C1 segment of cervical spinal cord (tissue), 14 donors: Measurements from ENCODE around the gene HOXA3.

Source experiments
- DNase-seq, 14 donors: peaks; one replicate each; lab custom pipeline; 2025; lab: John Stamatoyannopoulos, UW

Gene HOXA3

DNA sequence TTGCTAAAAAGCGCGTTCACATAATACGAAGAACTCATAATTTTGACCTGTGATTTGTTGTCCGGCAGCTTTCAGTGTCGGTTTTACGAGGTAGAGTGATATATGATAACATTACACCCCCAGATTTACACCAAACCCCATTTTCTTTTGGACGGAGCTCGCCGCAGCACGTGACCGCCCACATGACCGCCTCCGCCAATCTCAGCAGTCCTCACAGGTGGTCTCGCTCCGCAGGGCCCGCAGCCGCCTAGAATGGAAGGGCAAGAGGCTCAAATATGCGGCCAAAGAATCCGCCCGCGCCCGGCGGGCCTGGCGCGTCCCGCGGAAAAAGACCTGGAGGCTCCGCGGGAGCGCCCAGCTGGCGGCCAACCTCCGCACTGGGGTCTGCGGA lies 4.1 kb upstream of the HOXA3 start, which contains the start of gene HOXA7:
Gene HOXA7, minus strand, starts transcription at position 168 of the 391 bp plus-strand sequence. Its CDS starts 130 bp downstream, at position 38.
- DNase-seq: peak in 10 of 14 donors; percentile 50 to 78 (median 66)

DNA sequence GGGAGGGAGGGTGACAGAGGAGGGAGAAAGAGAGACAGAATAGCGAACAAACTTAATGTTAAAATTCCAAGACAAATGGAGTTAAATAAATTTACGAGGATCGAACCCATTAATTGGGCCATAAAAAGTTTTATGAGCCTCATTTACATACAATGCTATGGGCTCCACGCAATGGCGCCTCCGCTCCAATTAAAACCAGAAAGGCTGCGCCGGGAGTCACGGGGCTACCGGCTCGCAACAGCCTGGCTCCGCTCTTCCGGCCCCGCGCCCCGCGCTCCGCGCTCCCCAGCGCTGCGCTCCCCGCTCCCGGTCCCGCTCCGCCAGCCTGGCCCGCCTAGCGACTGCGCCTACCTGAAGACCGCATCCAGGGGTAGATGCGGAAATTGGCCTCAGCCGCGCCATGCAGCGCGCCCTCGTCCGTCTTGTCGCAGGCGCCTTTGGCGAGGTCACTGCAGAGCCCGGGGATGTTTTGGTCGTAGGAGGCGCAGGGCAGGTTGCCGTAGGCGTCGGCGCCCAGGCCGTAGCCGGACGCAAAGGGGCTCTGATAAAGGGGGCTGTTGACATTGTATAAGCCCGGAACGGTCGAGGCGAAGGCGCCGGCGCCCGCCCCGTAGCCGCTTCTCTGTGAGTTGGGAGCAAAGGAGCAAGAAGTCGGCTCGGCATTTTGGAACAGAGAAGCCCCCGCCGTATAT lies 3.6 kb upstream of the HOXA3 start:
- DNase-seq: peak in 1 of 14 donors; percentile 50

GRCh38 chr7:27154901-27155815 lies 2.8 kb upstream of the HOXA3 start:
- DNase-seq: no peak

GRCh38 chr7:27154369-27154768 lies 2.0 kb upstream of the HOXA3 start:
- DNase-seq: no peak

GRCh38 chr7:27153526-27153925 lies 1.1 kb upstream of the HOXA3 start:
- DNase-seq: no peak

DNA sequence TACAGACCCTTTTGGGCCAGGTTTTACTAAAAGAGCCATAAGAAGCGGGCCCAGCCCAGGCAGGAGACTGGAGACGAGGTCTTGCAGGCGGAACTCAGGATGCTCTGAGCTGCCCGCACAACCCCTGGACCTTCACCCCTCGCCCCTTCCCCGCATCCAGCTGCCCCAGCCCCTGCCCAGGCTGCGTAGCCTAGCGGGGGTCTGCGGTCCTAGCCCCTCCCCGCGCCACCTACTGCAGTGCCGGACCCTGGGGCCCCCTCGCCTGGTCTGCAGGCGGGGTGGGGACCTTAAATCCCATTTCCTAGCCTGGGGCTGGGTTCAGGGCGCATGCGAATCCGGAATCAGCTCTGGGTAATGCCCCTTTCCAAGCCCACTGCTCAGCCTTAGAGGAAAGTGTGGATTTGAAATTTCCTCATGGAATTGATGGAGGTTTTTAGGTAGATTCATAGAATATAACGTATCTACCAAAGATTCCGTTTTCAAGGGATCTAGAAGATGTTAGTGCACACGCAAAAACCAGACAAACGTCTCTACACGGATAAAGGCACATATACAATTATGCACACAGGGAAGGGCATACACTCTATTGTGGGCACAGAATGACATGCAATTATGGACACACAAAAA lies 546 bp upstream of the HOXA3 start:
- DNase-seq: no peak

DNA sequence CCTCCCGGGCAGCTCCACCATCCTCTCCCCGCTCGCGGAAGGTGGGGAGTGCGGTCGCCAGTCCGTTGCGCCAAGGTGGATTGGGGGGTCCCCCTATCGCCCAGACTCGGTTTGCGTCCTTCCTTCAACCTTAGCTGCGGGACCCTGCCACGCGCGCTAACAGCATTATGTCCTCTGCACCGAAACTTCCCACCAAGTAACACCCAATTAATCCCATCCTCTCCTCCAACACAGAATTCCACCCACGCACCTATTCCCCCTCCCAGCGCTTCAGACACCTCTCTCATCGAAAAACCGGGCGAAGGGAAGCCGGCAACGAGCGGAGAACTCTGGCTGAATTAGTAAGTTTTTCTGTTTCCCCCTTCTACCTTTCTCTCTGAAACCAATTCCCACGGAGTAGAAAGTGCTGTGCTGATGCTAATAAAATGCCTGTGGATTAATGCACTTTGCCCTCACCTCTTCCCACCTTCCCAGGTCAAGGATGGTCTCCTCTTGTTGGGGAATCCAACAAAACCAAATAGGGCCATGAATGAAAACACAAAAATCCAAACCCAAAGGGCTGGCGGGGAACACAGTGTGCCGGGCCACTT lies 947 bp downstream of the HOXA3 start:
- no peak for DNase-seq

- DNase-seq: peak in 12 of 14 donors; percentile 24 to 93 (median 84)
Measured at GRCh38 chr7:27150568-27151340, 1.6 kb downstream of the HOXA3 start.

DNA sequence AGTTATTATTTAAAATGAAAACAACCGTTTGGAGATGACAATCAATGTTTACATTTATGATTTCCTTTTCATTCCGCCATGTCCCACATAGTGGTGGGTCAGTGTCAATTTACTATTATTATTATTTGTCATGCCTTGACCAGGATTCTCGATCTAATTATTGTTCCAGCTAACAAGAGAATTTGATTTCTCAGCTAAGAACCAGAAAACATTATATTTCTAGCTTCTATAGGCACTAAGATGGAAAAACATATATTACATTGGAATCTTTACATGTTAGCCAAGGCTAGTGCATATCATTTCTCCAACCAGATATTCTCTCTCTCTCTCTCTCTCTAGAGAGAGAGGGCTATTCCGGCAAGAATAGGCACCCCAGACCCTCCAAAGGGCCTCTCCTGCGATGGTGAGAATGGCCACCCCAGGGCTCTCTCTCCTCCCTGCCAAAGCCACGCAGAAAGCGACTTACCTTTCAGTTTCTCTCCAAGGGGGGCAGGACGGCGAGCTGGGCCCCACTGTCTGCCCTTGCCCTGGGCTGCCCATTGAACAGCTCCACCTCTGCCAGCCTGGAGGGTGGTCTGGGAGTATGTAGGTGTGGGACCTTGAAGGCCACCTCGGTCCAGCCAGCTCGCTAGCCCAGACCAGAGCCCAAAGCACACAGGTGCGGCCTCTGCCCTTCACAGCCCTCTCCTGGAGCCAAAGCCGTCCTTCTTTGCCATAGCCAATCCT lies 2.4 kb downstream of the HOXA3 start:
- DNase-seq: peak in 1 of 14 donors; percentile 70

- no peak for DNase-seq
Measured at GRCh38 chr7:27148756-27149641, 3.4 kb downstream of the HOXA3 start.

DNA sequence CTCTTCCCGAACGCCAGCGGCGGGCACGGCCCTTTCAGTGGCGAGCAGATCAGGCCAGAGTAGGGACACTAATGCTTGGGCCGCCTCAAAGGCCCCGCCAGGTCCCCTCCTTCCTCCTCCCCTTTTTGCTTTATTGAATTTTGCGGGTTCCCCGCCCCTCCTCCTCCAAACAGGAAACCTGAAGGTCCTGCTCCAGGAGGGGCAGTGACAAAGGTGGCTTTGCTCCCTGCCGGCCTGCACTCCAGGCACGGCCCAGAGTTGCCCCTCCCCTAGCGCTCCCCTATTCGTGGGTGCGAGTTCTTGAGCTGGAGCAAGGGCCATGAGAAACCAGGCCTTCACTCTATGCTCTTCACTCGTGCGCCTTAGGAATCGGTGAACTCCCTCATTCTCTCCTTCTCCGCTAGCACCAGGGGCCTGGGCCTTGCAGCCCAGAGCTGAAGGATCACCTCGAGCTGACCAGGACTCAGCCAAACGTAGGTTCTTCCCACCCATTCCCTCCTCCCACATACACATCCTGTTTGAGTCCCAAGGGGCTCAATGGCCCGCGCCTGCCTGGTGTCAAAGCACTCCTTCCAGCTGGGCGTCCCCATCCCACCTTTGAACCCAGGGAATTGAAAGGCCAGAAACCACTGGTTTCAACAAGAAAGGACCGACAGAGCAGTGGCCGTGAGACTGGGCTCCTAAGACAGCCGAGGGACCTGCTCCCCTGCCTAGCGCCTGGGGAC lies 4.2 kb downstream of the HOXA3 start:
- DNase-seq: no peak

DNA sequence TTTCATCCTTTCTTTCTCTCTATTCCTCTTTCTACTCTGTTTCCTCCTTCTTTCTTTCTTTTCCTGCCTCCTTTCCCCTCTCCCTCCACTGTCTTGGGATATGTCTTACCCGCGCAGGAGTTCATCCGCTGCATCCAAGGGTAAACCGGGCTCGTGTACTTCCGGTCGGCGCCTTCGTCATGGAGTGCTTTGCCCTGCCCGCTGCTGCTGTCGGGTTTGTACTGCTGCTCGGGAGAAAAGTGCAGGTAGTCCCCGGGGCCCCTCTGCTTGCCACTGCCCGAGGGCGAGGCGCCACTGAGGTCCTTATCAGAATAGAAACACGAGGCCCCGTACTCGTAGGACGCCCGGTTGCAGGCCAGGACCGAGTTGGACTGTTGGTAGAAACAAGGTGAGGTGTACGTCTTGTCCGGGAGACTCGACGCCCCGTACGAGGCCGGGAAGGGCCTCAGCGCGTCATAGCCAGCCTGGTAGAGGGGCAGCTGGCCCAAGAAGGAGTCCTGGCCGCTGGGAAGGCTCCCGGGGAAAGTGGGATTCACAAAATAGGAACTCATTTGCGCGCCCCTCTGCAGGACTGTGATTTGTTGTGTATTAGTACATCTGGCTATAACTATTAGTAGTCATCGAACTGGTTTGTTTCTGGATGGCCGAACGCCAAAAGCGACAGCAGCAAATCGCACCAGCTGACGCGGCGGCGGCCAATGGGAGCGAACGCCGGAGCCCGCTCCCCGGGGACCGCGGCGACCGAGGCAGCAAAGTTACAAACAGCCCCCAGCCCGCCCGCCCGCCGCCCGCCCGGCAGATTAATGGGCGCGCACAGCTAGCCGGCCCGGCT lies 5.0 kb downstream of the HOXA3 start, which contains the start of gene HOXA6:
Gene HOXA6, minus strand, starts transcription at position 576 of the 832 bp plus-strand sequence. Its CDS starts 25 bp downstream, at position 551.
- DNase-seq: peak in 8 of 14 donors; percentile 43 to 82 (median 66)

- no peak for DNase-seq
Measured at GRCh38 chr7:27146491-27147198, 5.7 kb downstream of the HOXA3 start.

DNA sequence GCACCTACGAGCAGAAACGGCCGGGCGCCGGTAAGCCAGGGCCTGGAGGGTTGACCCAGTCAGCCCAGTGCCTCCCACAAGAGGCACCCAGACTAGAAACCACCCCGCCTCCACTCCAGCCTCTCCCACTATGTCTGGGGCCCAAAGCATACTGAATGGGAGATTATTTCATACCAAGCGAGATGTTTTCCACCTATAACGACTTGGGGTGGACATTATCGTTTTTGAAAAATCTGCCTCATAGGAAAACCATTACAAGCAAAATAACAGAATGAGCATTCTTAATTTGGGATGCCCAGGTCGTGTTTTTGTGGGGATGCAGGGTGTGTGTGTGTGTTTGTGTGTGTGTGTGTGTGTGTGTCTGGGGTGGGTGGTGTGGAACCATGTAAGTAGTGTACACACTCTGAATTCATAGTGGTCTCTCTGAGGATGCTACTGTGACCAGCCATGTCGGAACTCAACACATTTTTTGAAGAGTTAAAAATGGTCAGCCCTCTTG lies 6.4 kb downstream of the HOXA3 start:
- DNase-seq: no peak

DNA sequence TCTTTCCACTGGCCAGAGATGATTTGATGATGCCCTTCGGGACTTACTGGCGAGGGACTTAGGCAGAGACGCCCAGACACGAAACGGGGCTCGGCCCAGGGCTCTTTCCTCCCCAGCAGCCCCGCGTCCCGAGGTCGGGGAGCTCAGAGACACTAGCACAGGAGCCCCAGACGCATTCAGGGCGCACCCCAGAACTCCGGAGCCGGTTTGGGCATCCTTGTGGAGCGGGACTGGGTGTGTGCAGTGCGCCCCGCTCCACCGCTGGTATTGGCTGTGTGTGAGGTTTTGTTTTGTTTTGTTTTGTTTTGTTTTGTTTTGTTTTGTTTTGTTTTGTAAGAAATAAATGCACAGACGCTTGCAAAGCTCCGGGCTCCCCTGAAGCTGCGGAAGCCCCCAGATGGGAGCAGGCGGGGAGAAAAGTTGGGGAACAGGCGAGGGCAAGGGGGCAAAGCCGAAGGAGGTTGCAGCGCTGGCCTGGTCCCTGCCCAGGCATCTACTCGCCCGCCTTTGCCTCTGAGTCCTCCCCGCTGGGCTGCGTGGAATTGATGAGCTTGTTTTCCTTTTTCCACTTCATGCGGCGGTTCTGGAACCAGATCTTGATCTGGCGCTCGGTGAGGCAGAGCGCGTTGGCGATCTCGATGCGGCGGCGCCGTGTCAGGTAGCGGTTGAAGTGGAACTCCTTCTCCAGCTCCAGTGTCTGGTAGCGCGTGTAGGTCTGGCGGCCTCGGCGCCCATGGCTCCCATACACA lies 7.0 kb downstream of the HOXA3 start:
- no peak for DNase-seq

DNA sequence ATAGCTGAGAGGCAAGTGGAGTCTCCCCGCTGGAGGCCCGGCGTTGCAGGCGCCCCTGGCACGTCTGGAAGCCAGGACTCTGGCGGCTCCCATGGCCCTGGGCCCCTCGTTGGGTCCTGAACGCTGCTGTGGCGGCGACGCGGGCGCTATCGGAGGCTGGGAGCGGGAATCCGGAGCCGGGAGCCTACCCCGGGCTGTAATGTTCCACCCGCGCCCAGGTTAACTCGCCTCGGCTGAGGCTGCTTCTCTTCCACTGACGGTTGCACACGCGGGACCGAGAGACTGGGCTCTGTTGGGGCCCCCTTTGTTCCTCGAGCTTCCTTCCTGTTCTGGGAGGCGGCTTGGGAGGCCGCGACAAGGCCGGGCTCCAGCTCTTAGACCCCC lies 7.6 kb downstream of the HOXA3 start:
- DNase-seq: no peak
